HepG2 (cell line): Measurements from ENCODE around the gene TTC28. TPM values are rescaled to one million over a fixed set of nuclear protein-coding genes. Genes with fewer than 3 reads are reported as not detected.

ENCODE experiments used
- ATAC-seq: fragments of 200-7000 bp; cut with Tn5 transposase; 3 replicates; pipeline ENCODE4 v1.9.1; 2020; ENCODE audit warnings: mild to moderate bottlenecking, moderate library complexity
- BruUV-seq: library from RNA; stranded (reverse); fragments of 400-500 nt; replicated peaks from 2 replicates; lab custom pipeline; 2021; lab: Mats Ljungman, UMichigan
- CTCF ChIA-PET: fragments of 300-600 bp; formaldehyde crosslinking; extraction: SDS; loops from one replicate; lab custom pipeline; 2021; ENCODE audit warnings: low total read pairs, inconsistent platforms, low intra/inter-chr PET ratio; lab: Yijun Ruan, JAX
- POLR2A ChIA-PET: fragments of 350-600 bp; sonication (Branson Sonifier 250); formaldehyde crosslinking; loops from one replicate; lab custom pipeline; 2020; ENCODE audit warnings: antibody characterized with exemption, inconsistent platforms; lab: Yijun Ruan, JAX
- DNase-seq: peaks from one replicate; pipeline ENCODE4 v3.0.0-alpha.2; 2015; ENCODE audit warnings: low spot score
- FAIRE-seq: peaks from 3 replicates; lab custom pipeline; 2011; peaks lifted over from hg19 to GRCh38; lab: Jason Lieb, UNC
- H2AFZ ChIP-seq: one replicate; pipeline ENCODE4 v1.6.1; 2011; ENCODE audit warnings: low read length, inconsistent platforms
- H3K27ac ChIP-seq: fragments of 300-600 bp; 3 replicates; pipeline ENCODE4 v1.8.0; 2011; ENCODE audit warnings: mixed run types, mild to moderate bottlenecking, mixed read lengths, low read length, inconsistent platforms; ENCODE audit not compliant: insufficient read depth; ENCODE audit errors: extremely low read length
- H3K27me3 ChIP-seq, 2 experiments: fragments of 200-600 bp in 1 of 2; 2 replicates in 1 of 2; 3 replicates in 1 of 2; pipeline versions ENCODE4 v1.6.0 to v1.8.0; 2011; ENCODE audit warnings: low read length in 2 of 2, mild to moderate bottlenecking in 2 of 2, moderate library complexity in 2 of 2, inconsistent platforms in 1 of 2; ENCODE audit not compliant: insufficient read depth in 2 of 2, control insufficient read depth in 1 of 2
- H3K36me3 ChIP-seq, 2 experiments: fragments of 200-600 bp in 1 of 2; replicated peaks in 1 of 2; 2 replicates in 1 of 2; 3 replicates in 1 of 2; pipeline versions ENCODE4 v1.5.1 to v1.8.0; 2011; ENCODE audit warnings: low read length in 2 of 2, inconsistent platforms in 1 of 2; ENCODE audit not compliant: insufficient read depth in 2 of 2, control insufficient read depth in 1 of 2
- H3K4me1 ChIP-seq: 2 replicates; pipeline ENCODE4 v1.5.1; 2012; ENCODE audit warnings: low read length, inconsistent platforms; ENCODE audit not compliant: insufficient read depth
- H3K4me2 ChIP-seq: 2 replicates; pipeline ENCODE4 v1.6.0; 2011; ENCODE audit warnings: low read depth, low read length, inconsistent platforms
- H3K4me3 ChIP-seq, 3 experiments: fragments of 200-600 bp in 1 of 3; sonication (generic), shearing (Covaris generic) in 1 of 3; replicated peaks in 1 of 3; 2 replicates each; pipeline ENCODE4 v1.5.1; 2011 to 2016; ENCODE audit warnings: low read length in 3 of 3, inconsistent platforms in 2 of 3, low read depth in 2 of 3, mild to moderate bottlenecking in 2 of 3, control low read depth in 1 of 3, mixed read lengths in 1 of 3; ENCODE audit not compliant: insufficient read depth in 1 of 3
- H3K79me2 ChIP-seq: one replicate; pipeline ENCODE4 v1.6.1; 2011; ENCODE audit warnings: low read length, inconsistent platforms; ENCODE audit not compliant: insufficient read depth
- H3K9ac ChIP-seq: 2 replicates; pipeline ENCODE4 v1.6.0; 2011; ENCODE audit warnings: mild to moderate bottlenecking, low read depth, low read length, inconsistent platforms; ENCODE audit not compliant: insufficient read depth
- H3K9me3 ChIP-seq: 2 replicates; pipeline ENCODE4 v1.5.1; 2012; ENCODE audit warnings: mild to moderate bottlenecking, low read length
- H4K20me1 ChIP-seq: 2 replicates; pipeline ENCODE4 v1.6.0; 2011; ENCODE audit warnings: inconsistent platforms, mild to moderate bottlenecking, low read length, moderate library complexity; ENCODE audit not compliant: insufficient read depth
- FOXA1 ChIP-seq, 2 experiments: fragments of 450-650 bp in 1 of 2; sonication (generic) in 1 of 2; formaldehyde crosslinking in 1 of 2; IDR thresholded peaks; 2 replicates each; pipeline versions ENCODE4 v1.4.0 to v1.6.1; 2016 to 2020; ENCODE audit warnings: missing genetic modification reagents in 1 of 2
- HNRNPUL1 ChIP-seq: fragments of 200-400 bp; formaldehyde crosslinking; IDR thresholded peaks from 2 replicates; pipeline ENCODE4 v1.6.1; 2017; ENCODE audit warnings: low read depth, mild to moderate bottlenecking, low read length, moderate library complexity
- MAFF ChIP-seq: IDR thresholded peaks from 2 replicates; pipeline ENCODE4 v1.6.1; 2011; ENCODE audit warnings: low read depth, low read length, improper control_type of control experiment
- MAFK ChIP-seq, 2 experiments: IDR thresholded peaks in 1 of 2; conservative IDR thresholded peaks in 1 of 2; 2 replicates each; pipeline ENCODE4 v1.6.1; 2011; ENCODE audit warnings: improper control_type of control experiment in 2 of 2, low read length in 2 of 2
- REL ChIP-seq: sonication (generic); formaldehyde crosslinking; conservative IDR thresholded peaks from 2 replicates; pipeline ENCODE4 v1.8.0; 2022; ENCODE audit warnings: mild to moderate bottlenecking, missing genetic modification reagents, moderate library complexity
- SOX5 ChIP-seq: IDR thresholded peaks from 2 replicates; pipeline ENCODE4 v1.6.1; 2016; ENCODE audit warnings: borderline replicate concordance
- ZNF501 ChIP-seq: sonication (generic); formaldehyde crosslinking; IDR thresholded peaks from 2 replicates; pipeline ENCODE4 v1.5.1; 2020; ENCODE audit warnings: mild to moderate bottlenecking, moderate library complexity, missing genetic modification reagents
- WGBS: methylation state at CpG from one replicate; pipeline ENCODE4 v1.1.6; 2017; ENCODE audit warnings: low lambda C conversion rate; 5-methylcytosine and 5-hydroxymethylcytosine counted together
- in situ Hi-C: cut with HindIII; loops from 2 replicates; pipeline ENCODE4 v1.10.0; 2017; ENCODE audit warnings: low pct_unique_long_range_greater_than_20kb; ENCODE audit not compliant: extremely low pct_ligation_motif_present
- intact Hi-C: fragments of 100-400 bp; cut with micrococcal nuclease; formaldehyde crosslinking; loops from one replicate; pipeline ENCODE4 v1.10.0; 2022; ENCODE audit not compliant: unreplicated experiment
- polyA plus RNA-seq, 8 experiments: library from polyadenylated mRNA; depleted of rRNA in 3 of 8; stranded (reverse) in 7 of 8; unstranded in 1 of 8; fragments of >200 nt; fragmentation: Illumina TruSeq in 4 of 8; extraction: Trizol in 4 of 8; gene quantifications; 2 replicates each; pipeline versions ENCODE4 v1.2.1 to v1.2.3, GENCODE V29; 2011 to 2016; ENCODE audit warnings: low read depth in 4 of 8, missing spikeins in 1 of 8, mixed read lengths in 1 of 8; ENCODE audit not compliant: insufficient read depth in 1 of 8
- total RNA-seq, 5 experiments: library from RNA; depleted of rRNA; stranded (reverse); fragments of >200 nt; fragmentation: Illumina TruSeq; extraction: Trizol; gene quantifications; 2 replicates each; pipeline ENCODE4 v1.2.3, GENCODE V29; 2016; ENCODE audit warnings: low read depth in 1 of 5

TTC28 gene
- total and polyA plus RNA-seq, 2 of the 13 experiments (the other 11 are each of a cell fraction or from before 2014, with no cell fraction given), result 4.2 to 13.1 TPM

- H3K9me3 ChIP-seq, result no peaks in the 10 kb centered on the region
- no peak for DNase-seq
- no peaks in the 10 kb centered on the region for H3K36me3 ChIP-seq
- no peak for FAIRE-seq
- TF ChIP-seq ZNF501 (CRISPR knock-in tag), result no peak
- TF ChIP-seq MAFF, result peak; percentile 99
- peak; percentile 98 to 100 for TF ChIP-seq MAFK (conservative IDR thresholded peaks at IDR 0.05 in 1 of 2, IDR thresholded peaks at IDR 0.05 in 1 of 2; ENCODE audit: low read length in 2 of 2)
- TF ChIP-seq REL (CRISPR knock-in tag), result no peak
- no peak overlapping the region for H3K9ac ChIP-seq
- ATAC-seq, result no peak
- POLR2A ChIA-PET, result no interaction called here
- peaks cover 21% of the 10 kb centered on the region for H3K4me1 ChIP-seq
- no peak overlapping the region for H2AFZ ChIP-seq
- no peak overlapping the region for H3K27ac ChIP-seq
- no TSS peak for BruUV-seq
- peaks cover 3% of the 10 kb centered on the region for H4K20me1 ChIP-seq
- peaks cover 3% of the 10 kb centered on the region for H3K79me2 ChIP-seq
- intact Hi-C loops, result no loop called here
- H3K4me3 ChIP-seq, result no peak overlapping the region
- 89% methylated on average over 4 of the region's 4 CpGs for WGBS
- CTCF ChIA-PET, result no interaction called here
- H3K4me2 ChIP-seq, result no peak overlapping the region
- no peaks in the 10 kb centered on the region for H3K27me3 ChIP-seq
- in situ Hi-C loops, result loop anchor here (5.0 kb wide), 1 partner anchor 388 kb away; no protein-coding TSS in a partner anchor
Measured at GRCh38 chr22:28440592-28441390, 238.8 kb downstream of the TTC28 start.

- H3K9me3 ChIP-seq, result no peaks in the 10 kb centered on the region
- H3K27ac ChIP-seq, result no peak overlapping the region
- peaks cover 21% of the 10 kb centered on the region for H3K4me1 ChIP-seq
- no peak overlapping the region for H3K4me2 ChIP-seq
- BruUV-seq, result no TSS peak
- TF ChIP-seq HNRNPUL1 (no peak), SOX5 (CRISPR knock-in tag) (no peak), FOXA1 (IDR thresholded peaks at IDR 0.05) (no peak), FOXA1 (CRISPR knock-in tag; IDR thresholded peaks at IDR 0.05) (0 out of 2 replicates have a peak, but pooled peaks have one; percentile 18)
- TF ChIP-seq, all 625 proteins: peak for 1
- no peak overlapping the region for H3K4me3 ChIP-seq
- H3K27me3 ChIP-seq, result no peaks in the 10 kb centered on the region; a peak in 1 of 5 replicates
- H3K9ac ChIP-seq, result no peak overlapping the region
- peaks cover 3% of the 10 kb centered on the region for H4K20me1 ChIP-seq
- no peak for ATAC-seq
- H2AFZ ChIP-seq, result no peak overlapping the region
- DNase-seq, result no peak
- no peak for FAIRE-seq
- CTCF ChIA-PET, result no interaction called here
- intact Hi-C loops (no loop called here), in situ Hi-C loops (no loop called here)
- WGBS, result 87% methylated on average over 1 of the region's 1 CpG
- no peaks in the 10 kb centered on the region for H3K36me3 ChIP-seq
- POLR2A ChIA-PET, result no interaction called here
- H3K79me2 ChIP-seq, result peaks cover 3% of the 10 kb centered on the region
Measured at GRCh38 chr22:28438183-28438768, 241.4 kb downstream of the TTC28 start.
